Colonic mucosa (tissue), 4 donors: ENCODE data around the gene TMF1. TPM values are rescaled to one million over a fixed set of nuclear protein-coding genes. Genes with fewer than 3 reads are reported as not detected.

Experiments used
- DNase-seq: peaks from one replicate; pipeline ENCODE4 v3.0.0-alpha.2; 2020
- H3K27ac ChIP-seq: fragments of 200-600 bp; one replicate; pipeline ENCODE4 v1.8.0; 2021
- H3K27me3 ChIP-seq: fragments of 200-600 bp; one replicate; pipeline ENCODE4 v1.8.0; 2021
- H3K36me3 ChIP-seq: fragments of 200-600 bp; one replicate; pipeline ENCODE4 v1.8.0; 2021
- H3K4me1 ChIP-seq: fragments of 200-600 bp; one replicate; pipeline ENCODE4 v1.8.0; 2021; ENCODE audit warnings: mild to moderate bottlenecking
- H3K4me3 ChIP-seq: fragments of 200-600 bp; one replicate; pipeline ENCODE4 v1.8.0; 2021
- H3K9ac ChIP-seq, 2 donors: one replicate each; pipeline ENCODE4 v1.7.0; 2013; ENCODE audit warnings: control low read depth in 2 of 2, low read depth in 2 of 2, low read length in 2 of 2
- H3K9me3 ChIP-seq: fragments of 200-600 bp; one replicate; pipeline ENCODE4 v1.8.0; 2021
- CTCF ChIP-seq: fragments of 200-600 bp; IDR thresholded peaks from one replicate; pipeline ENCODE4 v1.8.0; 2022; ENCODE audit warnings: antibody characterized with exemption, mild to moderate bottlenecking
- intact Hi-C: fragments of 100-400 bp; cut with DNase I; formaldehyde crosslinking; loops from one replicate; pipeline ENCODE4 v1.14.1; 2022
- total RNA-seq, 2 donors: library from RNA; stranded (reverse); fragmentation: NEBNext Ultra II Directional in 1 of 2; extraction: Animal tissue kit (Norgen Biotek cat#: 25700) in 1 of 2; gene quantifications; one replicate each; pipeline ENCODE4 v1.2.1, GENCODE V29; 2021
- donor health status: healthy.
- donor health status: DM: no; HTN: no; CAD: no.
- donor health status: DM: no; HTN: no; CAD: no.

The TMF1 gene
- total RNA-seq, 2 donors from 2014 or later: 39.0 to 60.2 TPM

GRCh38 chr3:68997887-68998286, 54.2 kb downstream of the TMF1 start:
- H3K9ac ChIP-seq: no peak overlapping the region
- H3K9me3 ChIP-seq: no peaks in the 10 kb centered on the region
- H3K27me3 ChIP-seq: no peaks in the 10 kb centered on the region
- no peak for DNase-seq
- intact Hi-C loops: no loop called here
- no peaks in the 10 kb centered on the region for H3K4me1 ChIP-seq
- no peak for TF ChIP-seq CTCF
- H3K36me3 ChIP-seq: no peaks in the 10 kb centered on the region
- H3K27ac ChIP-seq: no peak overlapping the region
- H3K4me3 ChIP-seq: no peak overlapping the region

GRCh38 chr3:68996356-68996995, 55.7 kb downstream of the TMF1 start:
- no peak for DNase-seq
- Histone ChIP-seq H3K9ac (no peak overlapping the region), H3K4me3 (no peak overlapping the region), H3K27ac (no peak overlapping the region), H3K36me3 (no peaks in the 10 kb centered on the region), H3K9me3 (no peaks in the 10 kb centered on the region), H3K4me1 (no peaks in the 10 kb centered on the region), H3K27me3 (no peaks in the 10 kb centered on the region)
- intact Hi-C loops: no loop called here
- no peak for TF ChIP-seq CTCF

- intact Hi-C loops: no loop called here
- Histone ChIP-seq H3K9me3 (no peaks in the 10 kb centered on the region), H3K27me3 (no peaks in the 10 kb centered on the region), H3K9ac (no peak overlapping the region), H3K4me1 (no peaks in the 10 kb centered on the region), H3K4me3 (no peak overlapping the region), H3K27ac (no peak overlapping the region), H3K36me3 (no peaks in the 10 kb centered on the region)
- no peak for DNase-seq
- no peak for TF ChIP-seq CTCF
These were observed 63.4 kb downstream of the TMF1 start for GRCh38 chr3:68988740-68989139.

GRCh38 chr3:68987322-68987721, 64.8 kb downstream of the TMF1 start:
- Histone ChIP-seq H3K27ac (no peak overlapping the region), H3K36me3 (no peaks in the 10 kb centered on the region), H3K27me3 (no peaks in the 10 kb centered on the region), H3K9me3 (no peaks in the 10 kb centered on the region), H3K4me1 (no peaks in the 10 kb centered on the region), H3K9ac (no peak overlapping the region), H3K4me3 (no peak overlapping the region)
- no peak for TF ChIP-seq CTCF
- DNase-seq: no peak
- intact Hi-C loops: no loop called here

- no peak for TF ChIP-seq CTCF
These were observed 65.5 kb downstream of the TMF1 start for GRCh38 chr3:68986496-68987208.

More at GRCh38 chr3:68986496-68987208, 65.5 kb downstream of the TMF1 start:
- intact Hi-C loops: no loop called here
- H3K27me3 ChIP-seq: no peaks in the 10 kb centered on the region
- no peak overlapping the region for H3K9ac ChIP-seq
- no peaks in the 10 kb centered on the region for H3K36me3 ChIP-seq
- no peak overlapping the region for H3K27ac ChIP-seq
- DNase-seq: no peak
- no peaks in the 10 kb centered on the region for H3K9me3 ChIP-seq
- no peak overlapping the region for H3K4me3 ChIP-seq
- H3K4me1 ChIP-seq: no peaks in the 10 kb centered on the region
